Fibroblast of lung (primary cell): ENCODE data around the gene AMZ2. TPM values are rescaled to one million over a fixed set of nuclear protein-coding genes. Genes with fewer than 3 reads are reported as not detected.

Experiments used
- DNase-seq, 2 donors: peaks; one replicate each; pipeline versions ENCODE4 v3.0.0 to v3.0.0-alpha.2; 2010; ENCODE audit warnings: low read depth in 2 of 2
- H2AFZ ChIP-seq: 2 replicates; pipeline ENCODE4 v1.5.1; 2012; ENCODE audit warnings: low read length, control low read depth, inconsistent platforms
- H3K27ac ChIP-seq: 2 replicates; pipeline ENCODE4 v1.5.1; 2011; ENCODE audit warnings: low read length, control low read depth; ENCODE audit not compliant: insufficient read depth
- H3K27me3 ChIP-seq: 2 replicates; pipeline ENCODE4 v1.5.1; 2011; ENCODE audit warnings: mild to moderate bottlenecking, low read length; ENCODE audit not compliant: control insufficient read depth, insufficient read depth
- H3K36me3 ChIP-seq: 2 replicates; pipeline ENCODE4 v1.5.1; 2011; ENCODE audit warnings: low read length; ENCODE audit not compliant: control insufficient read depth, insufficient read depth
- H3K4me1 ChIP-seq: 2 replicates; pipeline ENCODE4 v1.5.1; 2011; ENCODE audit warnings: low read length; ENCODE audit not compliant: control insufficient read depth, insufficient read depth; ENCODE audit errors: extremely low read depth
- H3K4me2 ChIP-seq: 2 replicates; pipeline ENCODE4 v1.5.1; 2011; ENCODE audit warnings: low read length, control low read depth; ENCODE audit not compliant: insufficient read depth; ENCODE audit errors: extremely low read depth
- H3K4me3 ChIP-seq, 4 experiments: fragments of 200-600 bp in 1 of 4; sonication (generic) in 1 of 4; replicated peaks in 1 of 4; 2 replicates each; pipeline ENCODE4 v1.5.1; 2011 to 2016; ENCODE audit warnings: low read length in 4 of 4, low read depth in 3 of 4, mild to moderate bottlenecking in 3 of 4, control low read depth in 2 of 4, inconsistent platforms in 1 of 4, mixed read lengths in 1 of 4; ENCODE audit not compliant: insufficient read depth in 1 of 4; ENCODE audit errors: control extremely low read depth in 1 of 4
- H3K79me2 ChIP-seq: 2 replicates; pipeline ENCODE4 v1.5.1; 2012; ENCODE audit warnings: mild to moderate bottlenecking, low read length, inconsistent platforms; ENCODE audit not compliant: control insufficient read depth, insufficient read depth
- H3K9ac ChIP-seq: 2 replicates; pipeline ENCODE4 v1.5.1; 2011; ENCODE audit warnings: mild to moderate bottlenecking, low read length, control low read depth; ENCODE audit not compliant: insufficient read depth
- H3K9me3 ChIP-seq: 2 replicates; pipeline ENCODE4 v1.5.1; 2012; ENCODE audit warnings: low read depth, low read length; ENCODE audit not compliant: control insufficient read depth, insufficient read depth
- H4K20me1 ChIP-seq: 2 replicates; pipeline ENCODE4 v1.5.1; 2011; ENCODE audit warnings: low read length; ENCODE audit not compliant: control insufficient read depth, insufficient read depth; ENCODE audit errors: extremely low read depth
- EZH2 ChIP-seq: IDR thresholded peaks from 2 replicates; pipeline ENCODE4 v1.5.1; 2012; ENCODE audit warnings: low read length, control low read depth, mild to moderate bottlenecking; ENCODE audit errors: missing control alignments
- polyA plus RNA-seq, 2 donors: library from polyadenylated mRNA; depleted of rRNA in 1 of 2; stranded (reverse) in 1 of 2; unstranded in 1 of 2; fragments of >200 nt; gene quantifications; 2 replicates each; pipeline ENCODE4 v1.2.1, GENCODE V29; 2011 to 2012; ENCODE audit warnings: missing spikeins in 1 of 2
- total RNA-seq: library from RNA; depleted of rRNA; stranded (reverse); fragments of >200 nt; gene quantifications from 2 replicates; pipeline ENCODE4 v1.2.1, GENCODE V29; 2014
- TF ChIP-seq, protein P1 (sequence below), 2 donors: IDR thresholded peaks in 1 of 2; conservative IDR thresholded peaks in 1 of 2; 1 replicate in 1 of 2; 2 replicates in 1 of 2; pipeline ENCODE4 v1.5.1; 2011 to 2012; ENCODE audit warnings: low read length in 2 of 2, control low read depth in 1 of 2, inconsistent platforms in 1 of 2, low read depth in 1 of 2, mild to moderate bottlenecking in 1 of 2

The AMZ2 gene
- total and polyA plus RNA-seq, 2 donors (not counting 1 experiment from before 2014, with no cell fraction given) = 85.9 to 119 TPM

DNA sequence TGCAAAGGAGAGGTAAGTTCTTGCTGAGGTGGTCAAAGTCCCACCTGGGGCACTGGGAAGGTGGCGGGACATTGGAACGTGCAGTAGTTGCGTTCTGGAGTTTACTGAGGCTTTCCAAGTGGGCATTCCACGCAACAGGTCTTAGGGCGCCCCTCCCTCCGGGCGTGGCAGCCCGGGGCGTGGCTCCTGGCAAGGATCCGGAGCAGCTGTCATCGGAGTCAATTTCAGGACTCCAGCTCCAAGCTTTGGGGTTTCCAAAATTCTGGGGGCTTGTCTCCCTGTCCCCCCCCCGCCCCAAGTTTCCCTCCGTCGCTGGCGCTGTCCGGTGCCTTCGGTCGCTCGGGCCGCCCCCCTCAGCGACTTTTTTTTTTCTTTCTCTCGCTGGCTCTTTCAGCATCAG is 43.1 kb upstream of the AMZ2 start:
- H2AFZ ChIP-seq = no peak overlapping the region
- peaks cover 6% of the 10 kb centered on the region for H3K27me3 ChIP-seq
- H3K36me3 ChIP-seq = no peaks in the 10 kb centered on the region
- TF ChIP-seq EZH2 = no peak
- TF ChIP-seq, protein P1, sequence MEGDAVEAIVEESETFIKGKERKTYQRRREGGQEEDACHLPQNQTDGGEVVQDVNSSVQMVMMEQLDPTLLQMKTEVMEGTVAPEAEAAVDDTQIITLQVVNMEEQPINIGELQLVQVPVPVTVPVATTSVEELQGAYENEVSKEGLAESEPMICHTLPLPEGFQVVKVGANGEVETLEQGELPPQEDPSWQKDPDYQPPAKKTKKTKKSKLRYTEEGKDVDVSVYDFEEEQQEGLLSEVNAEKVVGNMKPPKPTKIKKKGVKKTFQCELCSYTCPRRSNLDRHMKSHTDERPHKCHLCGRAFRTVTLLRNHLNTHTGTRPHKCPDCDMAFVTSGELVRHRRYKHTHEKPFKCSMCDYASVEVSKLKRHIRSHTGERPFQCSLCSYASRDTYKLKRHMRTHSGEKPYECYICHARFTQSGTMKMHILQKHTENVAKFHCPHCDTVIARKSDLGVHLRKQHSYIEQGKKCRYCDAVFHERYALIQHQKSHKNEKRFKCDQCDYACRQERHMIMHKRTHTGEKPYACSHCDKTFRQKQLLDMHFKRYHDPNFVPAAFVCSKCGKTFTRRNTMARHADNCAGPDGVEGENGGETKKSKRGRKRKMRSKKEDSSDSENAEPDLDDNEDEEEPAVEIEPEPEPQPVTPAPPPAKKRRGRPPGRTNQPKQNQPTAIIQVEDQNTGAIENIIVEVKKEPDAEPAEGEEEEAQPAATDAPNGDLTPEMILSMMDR (conservative IDR thresholded peaks at IDR 0.05 in 1 of 2, IDR thresholded peaks at IDR 0.05 in 1 of 2; ENCODE audit: low read depth in 1 of 2, low read length in 2 of 2) = no peak
- H3K79me2 ChIP-seq = no peaks in the 10 kb centered on the region
- H3K9ac ChIP-seq = no peak overlapping the region
- DNase-seq = no peak
- no peaks in the 10 kb centered on the region for H3K9me3 ChIP-seq
- H3K4me3 ChIP-seq = peak overlapping the region; percentile 27 to 76 (median 53)
- H3K27ac ChIP-seq = no peak overlapping the region
- H3K4me2 ChIP-seq = peak overlapping the region; percentile 75
- no peaks in the 10 kb centered on the region for H4K20me1 ChIP-seq
- no peaks in the 10 kb centered on the region for H3K4me1 ChIP-seq

DNA sequence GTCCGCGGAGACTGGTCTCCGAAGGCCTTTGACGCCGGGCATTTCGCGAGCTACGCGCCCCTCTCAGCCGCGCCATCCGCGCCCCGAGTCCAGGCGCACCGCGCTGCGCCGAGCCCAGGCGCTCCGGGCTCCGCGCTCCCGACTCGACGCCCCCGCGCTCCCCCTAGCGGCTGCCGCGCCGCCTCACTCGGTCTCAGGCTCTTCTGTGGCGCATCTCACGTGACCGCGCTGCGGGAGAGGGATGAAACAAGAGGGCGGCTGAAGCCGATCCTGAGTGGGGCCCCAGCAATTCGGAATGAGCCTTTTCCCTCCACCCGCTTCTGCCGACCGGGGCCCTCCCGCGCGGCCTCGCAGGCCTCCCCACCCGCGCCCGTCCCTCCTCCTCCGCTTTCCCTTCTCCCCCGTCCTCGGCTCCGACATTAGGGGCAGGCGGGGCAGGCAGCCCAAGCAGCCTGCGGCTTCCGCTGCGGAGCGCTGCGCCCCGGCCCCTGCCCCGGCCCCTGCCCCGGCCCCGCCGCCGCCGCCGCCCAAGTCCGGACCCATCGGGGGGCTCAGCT is 42.5 kb upstream of the AMZ2 start:
- TF ChIP-seq, protein P1 (conservative IDR thresholded peaks at IDR 0.05 in 1 of 2, IDR thresholded peaks at IDR 0.05 in 1 of 2; ENCODE audit: low read depth in 1 of 2, low read length in 2 of 2) = peak; percentile 62 to 78
- TF ChIP-seq EZH2 = no peak
- H3K4me1 ChIP-seq = no peaks in the 10 kb centered on the region
- H3K9me3 ChIP-seq = no peaks in the 10 kb centered on the region
- H3K27ac ChIP-seq = peak overlapping the region; percentile 65
- no peaks in the 10 kb centered on the region for H3K36me3 ChIP-seq
- no peaks in the 10 kb centered on the region for H4K20me1 ChIP-seq
- DNase-seq = peak; percentile 79 to 86
- H2AFZ ChIP-seq = peak overlapping the region; percentile 78
- H3K4me2 ChIP-seq = peak overlapping the region; percentile 75
- H3K4me3 ChIP-seq = peak overlapping the region; percentile 32 to 76 (median 65)
- H3K27me3 ChIP-seq = peaks cover under 1% of the 10 kb centered on the region
- no peaks in the 10 kb centered on the region for H3K79me2 ChIP-seq
- H3K9ac ChIP-seq = peak overlapping the region; percentile 81

DNA sequence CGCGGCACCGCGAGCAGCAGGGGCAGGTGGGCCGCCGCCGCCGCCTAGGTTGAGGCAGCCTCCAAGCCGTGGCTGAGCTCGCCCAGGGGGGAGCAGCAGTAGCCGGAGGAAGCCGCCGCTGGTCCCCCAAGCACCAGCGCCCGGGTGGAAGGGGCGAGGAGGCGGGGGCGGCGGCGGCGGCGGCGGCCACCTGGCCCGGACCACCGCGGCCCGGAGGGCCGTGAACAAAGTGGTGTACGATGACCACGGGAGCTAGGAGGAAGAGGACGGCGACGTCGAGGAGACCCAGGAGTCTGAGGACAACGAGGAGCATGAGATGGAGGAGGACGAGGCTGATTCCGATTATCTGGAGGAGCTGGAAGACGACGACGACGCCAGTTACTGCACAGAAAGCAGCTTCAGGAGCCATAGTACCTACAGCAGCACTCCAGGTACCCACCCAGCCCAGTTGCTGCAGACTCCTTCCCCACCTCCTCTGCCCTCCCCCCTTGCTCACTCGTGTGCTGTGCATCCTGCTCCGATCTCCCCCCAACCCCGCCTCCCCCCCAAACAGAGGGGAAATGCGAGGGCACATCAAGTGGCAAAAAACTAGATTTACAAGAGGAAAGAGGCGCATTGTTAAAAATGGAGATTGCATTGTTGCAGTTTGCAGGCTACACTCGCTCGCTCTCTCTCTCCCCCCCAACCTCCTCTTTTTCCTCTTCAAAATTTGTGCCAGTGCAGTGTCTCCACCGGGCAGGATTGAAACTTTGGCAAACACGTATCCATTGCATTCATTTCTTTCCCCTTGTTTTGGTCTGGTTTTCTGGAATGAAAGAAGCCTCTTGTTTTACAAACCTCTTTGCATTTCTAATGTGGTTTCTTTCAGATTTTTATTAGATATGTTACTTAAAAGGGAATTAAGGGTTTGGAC is 41.8 kb upstream of the AMZ2 start:
- Histone ChIP-seq H4K20me1 (no peaks in the 10 kb centered on the region), H3K27ac (peak overlapping the region; percentile 65), H3K9ac (peak overlapping the region; percentile 81), H3K4me3 (peak overlapping the region; percentile 32 to 76 (median 73)), H3K36me3 (no peaks in the 10 kb centered on the region), H3K79me2 (no peaks in the 10 kb centered on the region), H3K4me1 (no peaks in the 10 kb centered on the region), H3K9me3 (no peaks in the 10 kb centered on the region), H3K27me3 (no peaks in the 10 kb centered on the region), H3K4me2 (peak overlapping the region; percentile 87), H2AFZ (peak overlapping the region; percentile 98)
- DNase-seq = peak in 1 of 2 donors; percentile 17
- TF ChIP-seq, protein P1 (conservative IDR thresholded peaks at IDR 0.05 in 1 of 2, IDR thresholded peaks at IDR 0.05 in 1 of 2; ENCODE audit: low read depth in 1 of 2, low read length in 2 of 2) = no peak
- no peak for TF ChIP-seq EZH2
